IPS DF 6.9 (cell line): ENCODE results near the gene NRG3.

ENCODE experiments used
- DNase-seq: peaks from one replicate; pipeline ENCODE4 v3.0.0-alpha.2; 2013; ENCODE audit warnings: low read depth, low spot score
- H3K27ac ChIP-seq: one replicate; pipeline ENCODE4 v1.5.1; 2013; ENCODE audit warnings: low read length, control low read depth
- H3K27me3 ChIP-seq: 2 replicates; pipeline ENCODE4 v1.6.1; 2013; ENCODE audit warnings: mild to moderate bottlenecking, low read length; ENCODE audit not compliant: control insufficient read depth, insufficient read depth
- H3K36me3 ChIP-seq: 2 replicates; pipeline ENCODE4 v1.6.1; 2013; ENCODE audit warnings: low read length; ENCODE audit not compliant: control insufficient read depth, insufficient read depth
- H3K4me1 ChIP-seq: 2 replicates; pipeline ENCODE4 v1.6.1; 2013; ENCODE audit warnings: low read length; ENCODE audit not compliant: control insufficient read depth, insufficient read depth
- H3K4me3 ChIP-seq: 2 replicates; pipeline ENCODE4 v1.5.1; 2013; ENCODE audit warnings: mild to moderate bottlenecking, low read length
- H3K9me3 ChIP-seq: 2 replicates; pipeline ENCODE4 v1.6.1; 2013; ENCODE audit warnings: low read length, inconsistent platforms; ENCODE audit not compliant: control insufficient read depth, insufficient read depth
- WGBS: extraction: QIAGEN DNeasy Blood & Tissue Kit; methylation state at CpG from one replicate; pipeline ENCODE4 v1.1.7; 2013; ENCODE audit warnings: mixed read lengths, missing lambda C conversion rate; ENCODE audit not compliant: insufficient read length, insufficient coverage; 5-methylcytosine and 5-hydroxymethylcytosine counted together

Gene NRG3

GRCh38 chr10:83007510-83007909 lies 1132.5 kb downstream of the NRG3 start:
- Histone ChIP-seq H3K36me3 (no peaks in the 10 kb centered on the region), H3K4me1 (no peaks in the 10 kb centered on the region), H3K27me3 (no peaks in the 10 kb centered on the region), H3K27ac (no peak overlapping the region), H3K9me3 (no peaks in the 10 kb centered on the region), H3K4me3 (no peak overlapping the region)
- no peak for DNase-seq
- no CpG with 5 or more reads among the region's 3 CpGs for WGBS

GRCh38 chr10:83012866-83013265 lies 1137.9 kb downstream of the NRG3 start:
- no CpG with 5 or more reads among the region's 3 CpGs for WGBS
- Histone ChIP-seq H3K27ac (no peak overlapping the region), H3K4me3 (no peak overlapping the region), H3K27me3 (no peaks in the 10 kb centered on the region), H3K4me1 (no peaks in the 10 kb centered on the region), H3K9me3 (no peaks in the 10 kb centered on the region), H3K36me3 (no peaks in the 10 kb centered on the region)
- no peak for DNase-seq

GRCh38 chr10:83017076-83017867 lies 1142.3 kb downstream of the NRG3 start:
- no CpG with 5 or more reads among the region's 2 CpGs for WGBS

GRCh38 chr10:83023662-83024061 lies 1148.7 kb downstream of the NRG3 start:
- Histone ChIP-seq H3K27ac (no peak overlapping the region), H3K9me3 (no peaks in the 10 kb centered on the region), H3K4me3 (no peak overlapping the region), H3K27me3 (no peaks in the 10 kb centered on the region), H3K4me1 (no peaks in the 10 kb centered on the region), H3K36me3 (no peaks in the 10 kb centered on the region)
- DNase-seq: no peak
- WGBS: no CpG with 5 or more reads among the region's 2 CpGs

More at GRCh38 chr10:83017076-83017867, 1142.3 kb downstream of the NRG3 start:
- Histone ChIP-seq H3K4me3 (no peak overlapping the region), H3K27ac (no peak overlapping the region), H3K4me1 (no peaks in the 10 kb centered on the region), H3K36me3 (no peaks in the 10 kb centered on the region), H3K27me3 (no peaks in the 10 kb centered on the region), H3K9me3 (no peaks in the 10 kb centered on the region)
- no peak for DNase-seq
